Common myeloid progenitor, CD34-positive (primary cell): Measurements from ENCODE around the gene EXD3.

Source experiments
- CTCF ChIA-PET: fragments of 350-600 bp; sonication (Branson Sonifier 250); formaldehyde crosslinking; loops from one replicate; lab custom pipeline; 2021; ENCODE audit warnings: antibody characterized with exemption; lab: Charles Lee
- POLR2A ChIA-PET: fragments of 350-600 bp; sonication (Branson Sonifier 250); formaldehyde crosslinking; loops from one replicate; lab custom pipeline; 2021; ENCODE audit warnings: antibody characterized with exemption; lab: Charles Lee
- DNase-seq, 3 donors: peaks; one replicate each; pipeline versions ENCODE4 v3.0.0 to v3.0.0-alpha.2; 2013
- H3K27ac ChIP-seq, 2 experiments: 1 replicate in 1 of 2; 2 replicates in 1 of 2; pipeline ENCODE4 v1.7.0; 2013; ENCODE audit warnings: inconsistent platforms in 2 of 2, low read length in 2 of 2, mild to moderate bottlenecking in 2 of 2, low read depth in 1 of 2, moderate library complexity in 1 of 2; ENCODE audit not compliant: severe bottlenecking in 2 of 2, insufficient read depth in 1 of 2, poor library complexity in 1 of 2
- H3K27me3 ChIP-seq, 5 experiments: replicated peaks in 2 of 5; 1 replicate in 3 of 5; 2 replicates in 2 of 5; pipeline versions ENCODE4 v1.6.1 to v1.7.0; 2013; ENCODE audit warnings: low read length in 4 of 5, mild to moderate bottlenecking in 2 of 5, moderate library complexity in 2 of 5, inconsistent platforms in 1 of 5; ENCODE audit not compliant: insufficient read depth in 5 of 5, control insufficient read depth in 4 of 5
- H3K36me3 ChIP-seq, 4 experiments: 1 replicate in 2 of 4; 2 replicates in 2 of 4; pipeline versions ENCODE4 v1.6.1 to v1.7.0; 2013; ENCODE audit warnings: low read length in 3 of 4, control low read depth in 1 of 4, mild to moderate bottlenecking in 1 of 4; ENCODE audit not compliant: control insufficient read depth in 4 of 4, insufficient read depth in 4 of 4
- H3K4me1 ChIP-seq, 4 experiments: 1 replicate in 3 of 4; 2 replicates in 1 of 4; pipeline versions ENCODE4 v1.6.1 to v1.7.1; 2013; ENCODE audit warnings: low read length in 3 of 4, mild to moderate bottlenecking in 3 of 4, control low read depth in 1 of 4, inconsistent platforms in 1 of 4, moderate library complexity in 1 of 4; ENCODE audit not compliant: control insufficient read depth in 4 of 4, insufficient read depth in 4 of 4; ENCODE audit errors: control extremely low read depth in 1 of 4
- H3K4me3 ChIP-seq, 7 experiments: 1 replicate in 4 of 7; 2 replicates in 3 of 7; pipeline versions ENCODE4 v1.5.1 to v1.7.0; 2013; ENCODE audit warnings: mild to moderate bottlenecking in 7 of 7, low read length in 6 of 7, moderate library complexity in 6 of 7, inconsistent platforms in 2 of 7, low read depth in 2 of 7, control low read depth in 1 of 7; ENCODE audit not compliant: insufficient read depth in 4 of 7, control insufficient read depth in 1 of 7; ENCODE audit errors: extremely low read depth in 1 of 7
- H3K9me3 ChIP-seq, 5 experiments: 1 replicate in 4 of 5; 2 replicates in 1 of 5; pipeline versions ENCODE4 v1.6.1 to v1.7.1; 2013; ENCODE audit warnings: low read length in 4 of 5, mild to moderate bottlenecking in 2 of 5, inconsistent platforms in 1 of 5, low read depth in 1 of 5, moderate library complexity in 1 of 5; ENCODE audit not compliant: control insufficient read depth in 4 of 5, insufficient read depth in 2 of 5; ENCODE audit errors: control extremely low read depth in 1 of 5
- WGBS: methylation state at CpG from one replicate; pipeline ENCODE4 v1.1.5; 2013; ENCODE audit not compliant: insufficient coverage; 5-methylcytosine and 5-hydroxymethylcytosine counted together

The EXD3 gene

GRCh38 chr9:137397675-137398423 is 25.1 kb downstream of the EXD3 start:
- peaks cover 2 to 7% (median 2%) of the 10 kb centered on the region in 4 experiments for H3K36me3 ChIP-seq
- ChIA-PET CTCF (interaction anchor here (1.2 kb wide), 1 partner anchor 10 kb away, joined by 3 read pairs; no protein-coding TSS in a partner anchor), POLR2A (no interaction called here)
- no peak overlapping the region for H3K4me3 ChIP-seq
- H3K27me3 ChIP-seq: no peaks in the 10 kb centered on the region
- WGBS: 99% methylated on average over 17 of the region's 20 CpGs
- no peak for DNase-seq
- no peak overlapping the region for H3K27ac ChIP-seq
- peaks cover 0 to 11% (median 7%) of the 10 kb centered on the region in 4 experiments for H3K4me1 ChIP-seq
- peaks cover 0 to 12% (median 0%) of the 10 kb centered on the region in 5 experiments for H3K9me3 ChIP-seq

DNA sequence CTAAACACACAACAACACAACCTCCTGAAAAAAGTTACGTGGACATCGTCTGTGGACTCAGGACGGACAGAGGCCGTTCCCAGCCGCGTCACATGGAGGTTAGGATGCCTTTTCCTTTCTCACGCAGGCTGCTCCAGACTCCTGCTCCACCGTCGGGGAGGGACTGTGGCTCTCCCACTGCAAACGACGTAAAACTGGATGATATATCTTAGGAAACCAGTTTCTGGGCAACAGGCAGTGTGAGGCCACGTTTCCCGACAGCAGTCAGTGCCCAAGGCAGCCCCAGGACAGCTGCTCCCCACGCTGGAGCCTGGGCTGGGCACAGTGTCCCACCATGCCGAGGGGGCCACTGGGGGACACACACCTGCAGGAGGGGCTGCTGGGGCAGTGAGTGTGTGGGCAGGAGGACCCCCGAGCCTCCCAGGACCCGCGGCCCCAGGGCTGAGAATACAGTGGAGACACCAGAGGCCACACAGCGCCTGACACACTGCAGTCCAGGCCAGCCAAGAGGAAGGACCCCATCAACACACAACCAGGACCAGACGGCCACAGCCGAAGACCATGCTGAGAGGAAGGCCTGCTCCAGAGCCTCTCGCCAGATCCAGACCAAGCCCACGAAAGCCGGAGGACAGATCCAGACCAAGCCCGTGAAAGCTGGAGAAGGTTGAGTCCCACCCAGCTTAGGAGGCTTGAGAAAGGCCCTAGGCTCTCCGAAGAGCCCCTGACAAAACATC is 26.2 kb downstream of the EXD3 start:
- ChIA-PET CTCF (interaction anchor here (1.2 to 1.6 kb wide), 3 partner anchors 9 to 14 kb away, joined by 3 read pairs; no protein-coding TSS in a partner anchor), POLR2A (no interaction called here)
- Histone ChIP-seq H3K27me3 (no peaks in the 10 kb centered on the region), H3K36me3 (peaks cover 2 to 13% (median 7%) of the 10 kb centered on the region in 4 experiments), H3K4me3 (no peak overlapping the region), H3K27ac (no peak overlapping the region), H3K4me1 (peaks cover 0 to 11% (median 7%) of the 10 kb centered on the region in 4 experiments), H3K9me3 (peaks cover 0 to 5% (median 0%) of the 10 kb centered on the region in 5 experiments)
- DNase-seq: no peak
- WGBS: 97% methylated on average over 22 of the region's 26 CpGs

GRCh38 chr9:137396227-137396626 is 26.7 kb downstream of the EXD3 start:
- no peaks in the 10 kb centered on the region for H3K9me3 ChIP-seq
- H3K27ac ChIP-seq: no peak overlapping the region
- over 99% methylated on average over 13 of the region's 15 CpGs for WGBS
- no peaks in the 10 kb centered on the region for H3K27me3 ChIP-seq
- H3K36me3 ChIP-seq: peaks cover 2 to 13% (median 8%) of the 10 kb centered on the region in 4 experiments
- DNase-seq: no peak
- no peak overlapping the region for H3K4me3 ChIP-seq
- CTCF ChIA-PET: interaction anchor here (1.5 to 1.6 kb wide), 2 partner anchors 11 to 13 kb away, joined by 3 read pairs; no protein-coding TSS in a partner anchor
- peaks cover 0 to 11% (median 7%) of the 10 kb centered on the region in 4 experiments for H3K4me1 ChIP-seq
- POLR2A ChIA-PET: no interaction called here

GRCh38 chr9:137395666-137396010 is 27.3 kb downstream of the EXD3 start:
- no peak for DNase-seq
- Histone ChIP-seq H3K9me3 (no peaks in the 10 kb centered on the region), H3K4me3 (no peak overlapping the region), H3K27me3 (no peaks in the 10 kb centered on the region), H3K27ac (no peak overlapping the region), H3K36me3 (peaks cover 2 to 14% (median 10%) of the 10 kb centered on the region in 4 experiments), H3K4me1 (peaks cover 0 to 11% (median 8%) of the 10 kb centered on the region in 4 experiments)
- WGBS: 92% methylated on average over 9 of the region's 11 CpGs
- POLR2A ChIA-PET: no interaction called here
- CTCF ChIA-PET: interaction anchor here (1.5 to 1.6 kb wide), 2 partner anchors 10 to 12 kb away, joined by 3 read pairs; no protein-coding TSS in a partner anchor

DNA sequence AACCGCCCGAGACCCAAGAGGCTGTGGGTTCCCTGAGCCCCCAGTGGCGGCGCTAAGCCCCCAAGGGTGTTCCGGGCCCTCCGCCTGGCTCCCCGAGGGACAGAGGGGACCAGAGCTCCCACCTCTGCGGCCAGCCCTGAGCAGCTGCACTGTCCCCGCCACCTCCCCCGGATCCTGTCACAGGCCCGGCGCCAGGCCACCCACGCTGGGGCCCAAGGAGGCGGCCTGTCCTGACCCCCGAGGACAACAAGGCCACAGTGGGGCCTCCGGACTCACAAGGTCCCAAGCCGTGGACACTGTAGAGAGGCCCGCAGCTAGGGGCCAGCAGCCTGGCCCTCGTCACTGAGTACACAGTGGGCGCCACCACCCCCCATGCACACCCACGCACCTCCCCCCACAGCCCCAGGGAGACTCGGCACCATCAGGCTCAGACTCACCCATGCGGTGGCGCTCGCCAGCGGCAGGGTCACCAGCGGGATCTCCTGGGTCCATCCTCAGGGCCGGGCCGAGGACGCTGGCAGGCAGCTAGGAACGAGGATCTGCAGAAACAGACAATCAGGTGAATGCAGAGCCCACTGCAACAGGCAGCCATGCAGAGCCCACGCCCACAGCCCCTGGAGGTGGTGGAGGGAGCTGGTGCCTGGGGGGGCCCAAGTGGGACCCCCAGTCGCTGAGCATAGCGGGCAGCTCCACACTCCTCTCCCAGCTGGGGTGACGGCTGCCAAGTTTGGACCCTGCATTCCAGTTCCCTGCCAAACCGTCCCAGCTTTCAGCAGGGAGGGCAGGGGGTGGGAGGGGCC is 27.9 kb downstream of the EXD3 start:
- no peaks in the 10 kb centered on the region for H3K9me3 ChIP-seq
- H3K36me3 ChIP-seq: peaks cover 2 to 14% (median 10%) of the 10 kb centered on the region in 4 experiments
- CTCF ChIA-PET: interaction anchor here (1.5 to 1.6 kb wide), 2 partner anchors 9 to 12 kb away, joined by 3 read pairs; no protein-coding TSS in a partner anchor
- H3K4me1 ChIP-seq: peaks cover 0 to 9% (median 6%) of the 10 kb centered on the region in 4 experiments
- POLR2A ChIA-PET: no interaction called here
- no peak overlapping the region for H3K4me3 ChIP-seq
- no peaks in the 10 kb centered on the region for H3K27me3 ChIP-seq
- H3K27ac ChIP-seq: no peak overlapping the region
- 97% methylated on average over 24 of the region's 36 CpGs for WGBS
- no peak for DNase-seq

- no peaks in the 10 kb centered on the region for H3K9me3 ChIP-seq
- no peak for DNase-seq
- H3K4me1 ChIP-seq: peaks cover 0 to 3% (median under 1%) of the 10 kb centered on the region in 4 experiments
- ChIA-PET CTCF (no interaction called here), POLR2A (interaction anchor here (0.6 kb wide), 1 partner anchor 30 kb away, joined by 3 read pairs; no protein-coding TSS in a partner anchor)
- 94% methylated on average over 18 of the region's 28 CpGs for whole genome bisulfite sequencing
- no peak overlapping the region for H3K27ac ChIP-seq
- H3K4me3 ChIP-seq: no peak overlapping the region
- H3K36me3 ChIP-seq: peaks cover 2 to 18% (median 10%) of the 10 kb centered on the region in 4 experiments
- H3K27me3 ChIP-seq: no peaks in the 10 kb centered on the region
Observed at GRCh38 chr9:137393176-137394150, 29.5 kb downstream of the EXD3 start.
